Neural crest cell (in vitro differentiated cells): Measurements from ENCODE around the gene NGF. TPM values are rescaled to one million over a fixed set of nuclear protein-coding genes. Genes with fewer than 3 reads are reported as not detected.

Experiments
- DNase-seq: peaks from one replicate; pipeline ENCODE4 v3.0.0; 2021; ENCODE audit warnings: low read depth, mixed read lengths, low spot score
- H3K27ac Mint-ChIP-seq: one replicate; pipeline ENCODE4 v1.8.0; 2021; ENCODE audit warnings: mild to moderate bottlenecking, mixed read lengths; ENCODE audit not compliant: unreplicated experiment
- H3K27me3 Mint-ChIP-seq: 2 replicates; pipeline ENCODE4 v1.8.0; 2021; ENCODE audit warnings: low read depth, mild to moderate bottlenecking, mixed read lengths
- H3K36me3 Mint-ChIP-seq: 2 replicates; pipeline ENCODE4 v1.8.0; 2021; ENCODE audit warnings: low read depth, mild to moderate bottlenecking, mixed read lengths
- H3K4me1 Mint-ChIP-seq: 2 replicates; pipeline ENCODE4 v1.8.0; 2021; ENCODE audit warnings: mixed read lengths
- H3K4me3 Mint-ChIP-seq: one replicate; pipeline ENCODE4 v1.8.0; 2021; ENCODE audit warnings: mild to moderate bottlenecking, mixed read lengths
- H3K9me3 Mint-ChIP-seq: 2 replicates; pipeline ENCODE4 v1.8.0; 2021; ENCODE audit warnings: mixed read lengths
- CTCF ChIP-seq: fragments of 200-600 bp; sonication (generic); conservative IDR thresholded peaks from 2 replicates; pipeline ENCODE4 v1.5.0; 2021; ENCODE audit warnings: antibody characterized with exemption, mild to moderate bottlenecking
- total RNA-seq: library from RNA; stranded (reverse); gene quantifications from 2 replicates; pipeline ENCODE4 v1.2.1, GENCODE V29; 2021

Gene NGF
- total RNA-seq, 1 donor from 2014 or later: not detected

GRCh38 chr1:115278211-115278610, 59.8 kb downstream of the NGF start:
- no peaks in the 10 kb centered on the region for H3K36me3 Mint-ChIP-seq
- TF ChIP-seq CTCF: no peak
- DNase-seq: no peak
- no peaks in the 10 kb centered on the region for H3K4me1 Mint-ChIP-seq
- H3K9me3 Mint-ChIP-seq: peaks cover 18% of the 10 kb centered on the region
- H3K27ac Mint-ChIP-seq: no peak overlapping the region
- no peak overlapping the region for H3K4me3 Mint-ChIP-seq
- no peaks in the 10 kb centered on the region for H3K27me3 Mint-ChIP-seq

- H3K4me1 Mint-ChIP-seq: no peaks in the 10 kb centered on the region
- H3K27ac Mint-ChIP-seq: no peak overlapping the region
- DNase-seq: no peak
- no peak overlapping the region for H3K4me3 Mint-ChIP-seq
- no peak for TF ChIP-seq CTCF
- no peaks in the 10 kb centered on the region for H3K36me3 Mint-ChIP-seq
- peaks cover 18% of the 10 kb centered on the region for H3K9me3 Mint-ChIP-seq
- H3K27me3 Mint-ChIP-seq: peaks cover 2% of the 10 kb centered on the region
These were observed 60.8 kb downstream of the NGF start for GRCh38 chr1:115277276-115277675.

- Mint-ChIP-seq H3K27ac (no peak overlapping the region), H3K36me3 (no peaks in the 10 kb centered on the region), H3K27me3 (peaks cover 4% of the 10 kb centered on the region), H3K9me3 (peaks cover 18% of the 10 kb centered on the region), H3K4me3 (no peak overlapping the region), H3K4me1 (no peaks in the 10 kb centered on the region)
- TF ChIP-seq CTCF: peak; percentile 54
- DNase-seq: no peak
These were observed 62.8 kb downstream of the NGF start for GRCh38 chr1:115275216-115275615.

GRCh38 chr1:115274467-115274866, 63.6 kb downstream of the NGF start:
- Mint-ChIP-seq H3K4me3 (no peak overlapping the region), H3K27me3 (peaks cover 4% of the 10 kb centered on the region)

GRCh38 chr1:115266729-115267421, 71.2 kb downstream of the NGF start:
- H3K27me3 Mint-ChIP-seq: peaks cover 12% of the 10 kb centered on the region
- H3K36me3 Mint-ChIP-seq: no peaks in the 10 kb centered on the region
- no peak for TF ChIP-seq CTCF
- H3K4me1 Mint-ChIP-seq: no peaks in the 10 kb centered on the region
- H3K4me3 Mint-ChIP-seq: no peak overlapping the region
- H3K9me3 Mint-ChIP-seq: no peaks in the 10 kb centered on the region
- H3K27ac Mint-ChIP-seq: no peak overlapping the region
- no peak for DNase-seq

More at GRCh38 chr1:115274467-115274866, 63.6 kb downstream of the NGF start:
- H3K9me3 Mint-ChIP-seq: peaks cover 18% of the 10 kb centered on the region
- DNase-seq: no peak
- no peaks in the 10 kb centered on the region for H3K4me1 Mint-ChIP-seq
- H3K27ac Mint-ChIP-seq: no peak overlapping the region
- H3K36me3 Mint-ChIP-seq: no peaks in the 10 kb centered on the region
- no peak for TF ChIP-seq CTCF
